Activated T-cell treated with anti-CD3 and anti-CD28 coated beads, Interleukin-2, amount 50 U/mL, for 4 hours (primary cell): ENCODE data around the gene SKAP1. TPM values are rescaled to one million over a fixed set of nuclear protein-coding genes. Genes with fewer than 3 reads are reported as not detected.
"Not testable (repeated sequence)": the region's sequence is repeated elsewhere in the genome, so short reads cannot be mapped to it uniquely, and the experiment has no call there.

Experiments used
- ATAC-seq, 2 donors: fragments of 200-7000 bp; cut with Tn5 transposase; one replicate each; pipeline ENCODE4 v1.10.0; 2021
- DNase-seq: peaks from one replicate; pipeline ENCODE4 v3.0.0-alpha.2; 2020
- H3K27me3 Mint-ChIP-seq: one replicate; pipeline ENCODE4 v1.8.0; 2021; ENCODE audit warnings: low read depth, mixed read lengths
- H3K36me3 Mint-ChIP-seq: one replicate; pipeline ENCODE4 v1.8.0; 2022; ENCODE audit warnings: mixed read lengths; ENCODE audit not compliant: insufficient read depth
- H3K4me1 Mint-ChIP-seq: one replicate; pipeline ENCODE4 v1.8.0; 2021; ENCODE audit warnings: low read depth, mixed read lengths
- H3K4me3 Mint-ChIP-seq: one replicate; pipeline ENCODE4 v1.8.0; 2021; ENCODE audit warnings: mild to moderate bottlenecking, moderate library complexity, mixed read lengths
- H3K9me3 Mint-ChIP-seq: one replicate; pipeline ENCODE4 v1.8.0; 2021; ENCODE audit warnings: mixed read lengths
- total RNA-seq, 3 donors: library from RNA; stranded (reverse); gene quantifications; one replicate each; pipeline ENCODE4 v1.2.1, GENCODE V29; 2021

SKAP1 gene
- total RNA-seq, 3 donors from 2014 or later, result 25.8 to 33.9 (median 28.7) TPM

- Mint-ChIP-seq H3K27me3 (no peaks in the 10 kb centered on the region), H3K36me3 (no peaks in the 10 kb centered on the region), H3K4me1 (peaks cover 19% of the 10 kb centered on the region), H3K9me3 (no peaks in the 10 kb centered on the region), H3K4me3 (no peak overlapping the region)
- no peak for ATAC-seq
- no peak for DNase-seq
Observed at GRCh38 chr17:48356866-48357265, 73.1 kb downstream of the SKAP1 start.

GRCh38 chr17:48352630-48353029 is 77.4 kb downstream of the SKAP1 start:
- peak; percentile 67 to 75 for ATAC-seq
- Mint-ChIP-seq H3K4me1 (peaks cover 8% of the 10 kb centered on the region), H3K4me3 (no peak overlapping the region), H3K36me3 (peaks cover 5% of the 10 kb centered on the region), H3K9me3 (no peaks in the 10 kb centered on the region), H3K27me3 (no peaks in the 10 kb centered on the region)
- no peak for DNase-seq

DNA sequence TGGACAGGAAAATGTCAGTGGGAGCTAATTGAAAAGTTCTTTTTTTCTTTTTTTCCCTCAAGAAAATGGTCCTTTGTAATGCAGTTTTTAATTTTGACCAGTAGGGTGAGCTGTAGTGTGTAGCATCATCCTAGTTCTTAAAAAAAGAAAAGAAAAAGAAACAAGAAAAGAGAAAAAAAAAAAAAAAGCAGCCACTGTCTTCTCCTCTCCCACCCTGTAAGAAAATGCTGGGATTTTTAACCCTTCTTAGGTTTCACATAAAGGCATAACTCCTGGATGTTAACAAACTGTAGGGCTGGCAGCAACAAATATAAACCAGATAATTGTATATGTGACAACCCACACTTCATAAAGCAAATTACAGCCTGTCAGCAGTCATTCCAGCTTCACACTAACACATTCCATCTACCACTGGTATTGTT is 78.1 kb downstream of the SKAP1 start:
- no peaks in the 10 kb centered on the region for H3K27me3 Mint-ChIP-seq
- no peak for DNase-seq
- peaks cover 5% of the 10 kb centered on the region for H3K36me3 Mint-ChIP-seq
- H3K9me3 Mint-ChIP-seq, result no peaks in the 10 kb centered on the region
- H3K4me1 Mint-ChIP-seq, result peaks cover 8% of the 10 kb centered on the region
- no peak overlapping the region for H3K4me3 Mint-ChIP-seq
- ATAC-seq, result no peak

DNA sequence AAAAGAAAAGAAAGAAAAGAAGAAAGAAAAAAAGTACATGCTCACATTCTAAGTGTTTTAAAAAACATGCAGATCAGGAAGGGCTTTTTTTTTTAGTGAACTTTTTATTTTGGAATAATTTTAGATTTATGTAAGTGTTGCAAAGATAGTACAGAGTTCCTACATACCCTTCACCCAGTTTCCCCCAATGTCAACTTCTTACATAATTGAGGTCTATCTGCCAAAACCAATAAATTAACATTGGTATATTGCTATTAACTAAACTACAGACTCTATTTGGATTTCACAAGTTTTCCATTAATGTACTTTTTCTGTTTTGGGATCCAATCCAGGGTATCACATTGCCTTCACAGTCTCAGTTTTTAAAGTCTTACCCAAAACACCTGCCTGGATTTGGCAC is 81.7 kb downstream of the SKAP1 start:
- H3K36me3 Mint-ChIP-seq, result peaks cover 15% of the 10 kb centered on the region
- no peak for DNase-seq
- no peak overlapping the region for H3K4me3 Mint-ChIP-seq
- H3K27me3 Mint-ChIP-seq, result no peaks in the 10 kb centered on the region
- H3K4me1 Mint-ChIP-seq, result peaks cover 8% of the 10 kb centered on the region
- no peaks in the 10 kb centered on the region for H3K9me3 Mint-ChIP-seq
- no peak for ATAC-seq

GRCh38 chr17:48347177-48347576 is 82.8 kb downstream of the SKAP1 start:
- Mint-ChIP-seq H3K36me3 (peaks cover 19% of the 10 kb centered on the region), H3K27me3 (no peaks in the 10 kb centered on the region), H3K4me1 (peaks cover 4% of the 10 kb centered on the region), H3K4me3 (no peak overlapping the region), H3K9me3 (no peaks in the 10 kb centered on the region)
- ATAC-seq (no peak), DNase-seq (no peak)

DNA sequence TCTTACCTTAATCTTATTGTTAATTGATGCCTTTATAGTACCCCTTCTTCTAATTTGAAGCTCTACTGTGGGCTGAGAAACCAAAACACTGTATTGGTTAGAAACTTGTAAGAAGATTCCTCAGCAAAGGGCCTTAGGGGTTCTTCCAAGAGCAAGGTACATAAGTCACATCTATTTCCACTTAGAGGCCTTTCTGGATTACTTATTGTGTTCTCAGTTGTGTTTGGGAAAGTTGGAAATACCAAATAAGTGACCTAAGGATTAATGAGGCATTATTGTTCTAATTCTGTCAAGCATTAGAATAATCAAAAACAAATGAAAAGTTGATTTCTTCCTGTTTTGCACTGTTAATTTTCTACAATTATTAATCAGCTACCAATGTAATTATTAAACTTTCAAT is 85.8 kb downstream of the SKAP1 start:
- Mint-ChIP-seq H3K36me3 (peaks cover 24% of the 10 kb centered on the region), H3K27me3 (no peaks in the 10 kb centered on the region), H3K4me1 (no peaks in the 10 kb centered on the region), H3K9me3 (no peaks in the 10 kb centered on the region), H3K4me3 (no peak overlapping the region)
- ATAC-seq, result no peak
- no peak for DNase-seq

DNA sequence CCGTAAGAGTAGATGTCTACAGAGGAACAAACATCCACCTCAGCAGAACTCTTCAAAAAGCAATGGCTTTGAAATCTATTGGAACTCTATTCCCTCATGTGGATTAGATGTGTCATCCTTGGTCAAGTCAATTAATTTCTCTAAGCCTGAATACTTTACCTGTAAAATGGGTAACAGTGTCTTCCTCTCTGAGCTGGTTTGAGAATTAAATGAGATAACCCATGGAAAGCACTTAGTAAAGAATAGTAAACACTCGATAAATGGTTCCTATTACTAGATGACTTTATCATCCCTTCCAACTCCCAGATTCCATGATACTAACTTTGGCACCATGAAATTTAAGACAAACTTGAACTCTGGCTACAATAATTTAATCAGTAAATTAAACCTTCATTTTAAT is 89.1 kb downstream of the SKAP1 start:
- peaks cover 3% of the 10 kb centered on the region for H3K4me1 Mint-ChIP-seq
- no peaks in the 10 kb centered on the region for H3K9me3 Mint-ChIP-seq
- no peak overlapping the region for H3K4me3 Mint-ChIP-seq
- ATAC-seq, result no peak
- no peak for DNase-seq
- H3K27me3 Mint-ChIP-seq, result no peaks in the 10 kb centered on the region
- peaks cover 19% of the 10 kb centered on the region for H3K36me3 Mint-ChIP-seq

DNA sequence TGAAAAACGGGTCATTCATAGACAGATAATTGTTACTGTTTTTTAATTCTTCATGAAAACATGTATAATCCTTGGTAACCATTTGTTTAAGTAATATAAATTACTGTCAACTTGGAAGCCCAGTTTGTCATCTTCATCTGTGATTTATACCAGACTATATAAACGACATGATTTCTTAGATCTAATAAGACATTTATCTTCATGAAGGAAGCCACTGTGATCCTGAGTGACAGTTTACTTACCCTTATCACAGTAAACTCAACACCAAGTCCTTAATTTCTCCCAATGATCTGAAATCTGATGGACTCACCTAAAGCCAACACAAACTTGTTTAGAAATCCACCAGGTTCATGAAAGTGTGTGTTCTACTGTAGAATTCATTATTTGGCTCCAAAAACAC is 91.3 kb downstream of the SKAP1 start:
- ATAC-seq (no peak), DNase-seq (no peak)
- no peak overlapping the region for H3K4me3 Mint-ChIP-seq
- H3K9me3 Mint-ChIP-seq, result no peaks in the 10 kb centered on the region
- H3K4me1 Mint-ChIP-seq, result peaks cover 4% of the 10 kb centered on the region
- no peaks in the 10 kb centered on the region for H3K27me3 Mint-ChIP-seq
- H3K36me3 Mint-ChIP-seq, result peaks cover 10% of the 10 kb centered on the region

DNA sequence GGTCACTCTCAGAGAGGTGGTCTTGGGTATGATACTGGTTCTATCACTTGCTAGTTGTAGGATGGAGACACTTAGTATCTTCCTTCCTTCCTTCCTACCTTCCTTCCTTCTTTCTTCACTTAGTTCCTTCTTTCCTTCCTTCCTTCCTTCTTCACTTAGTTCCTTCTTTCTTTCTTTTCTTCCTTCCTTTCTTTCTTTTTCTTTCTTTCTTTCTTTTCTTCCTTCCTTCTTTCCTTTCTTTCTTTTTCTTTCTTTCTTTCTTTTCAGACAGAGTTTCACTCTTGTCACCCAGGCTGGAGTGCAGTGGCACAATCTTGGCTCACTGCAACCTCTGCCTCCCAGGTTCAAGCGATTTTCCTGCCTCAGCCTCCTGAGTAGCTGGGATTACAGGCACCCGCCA is 92.1 kb downstream of the SKAP1 start:
- not testable (repeated sequence) for ATAC-seq, H3K36me3 Mint-ChIP-seq, H3K4me3 Mint-ChIP-seq, H3K9me3 Mint-ChIP-seq, H3K27me3 Mint-ChIP-seq, DNase-seq, H3K4me1 Mint-ChIP-seq

GRCh38 chr17:48336986-48337385 is 93.0 kb downstream of the SKAP1 start:
- no peak for ATAC-seq

GRCh38 chr17:48335858-48336500 is 94.0 kb downstream of the SKAP1 start:
- peaks cover 5% of the 10 kb centered on the region for H3K36me3 Mint-ChIP-seq
- ATAC-seq, result peak; percentile 23 to 43

More at GRCh38 chr17:48336986-48337385, 93.0 kb downstream of the SKAP1 start:
- Mint-ChIP-seq H3K4me1 (peaks cover 6% of the 10 kb centered on the region), H3K9me3 (no peaks in the 10 kb centered on the region), H3K36me3 (peaks cover 5% of the 10 kb centered on the region), H3K27me3 (no peaks in the 10 kb centered on the region), H3K4me3 (no peak overlapping the region)
- DNase-seq, result no peak

DNA sequence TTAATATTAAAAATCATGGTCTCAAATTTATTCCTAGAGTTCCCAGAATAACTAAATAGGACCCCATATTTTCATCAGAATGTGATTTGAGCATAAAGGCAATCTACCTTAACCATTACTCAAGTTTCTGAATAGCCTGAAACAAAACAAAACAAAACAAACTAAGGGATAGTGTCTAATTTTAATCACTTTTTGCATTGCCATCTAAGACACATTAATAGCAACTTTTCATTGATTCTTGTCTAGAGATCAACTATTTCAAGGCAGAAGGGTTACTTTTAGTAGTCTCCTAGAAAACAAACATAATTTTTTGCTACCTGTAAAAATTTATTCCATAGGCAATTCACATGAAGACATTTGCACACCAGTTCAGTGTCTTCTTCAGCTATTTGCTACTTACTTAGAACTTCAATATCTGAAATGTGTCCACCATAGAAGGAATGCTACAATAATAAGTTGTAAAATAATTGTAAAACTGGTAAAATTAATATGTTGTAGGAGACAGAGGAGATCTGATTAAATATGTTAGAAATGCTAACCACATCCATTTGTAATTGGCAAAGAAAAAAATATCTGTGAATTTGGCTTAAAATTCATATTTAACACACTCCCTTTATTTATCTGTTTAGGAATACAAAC is 94.7 kb downstream of the SKAP1 start:
- Mint-ChIP-seq H3K4me1 (peaks cover 6% of the 10 kb centered on the region), H3K27me3 (no peaks in the 10 kb centered on the region), H3K9me3 (no peaks in the 10 kb centered on the region), H3K4me3 (no peak overlapping the region), H3K36me3 (peaks cover 10% of the 10 kb centered on the region)
- ATAC-seq (no peak), DNase-seq (no peak)

More at GRCh38 chr17:48335858-48336500, 94.0 kb downstream of the SKAP1 start:
- peaks cover 6% of the 10 kb centered on the region for H3K4me1 Mint-ChIP-seq
- no peaks in the 10 kb centered on the region for H3K27me3 Mint-ChIP-seq
- no peak for DNase-seq
- no peak overlapping the region for H3K4me3 Mint-ChIP-seq
- no peaks in the 10 kb centered on the region for H3K9me3 Mint-ChIP-seq

DNA sequence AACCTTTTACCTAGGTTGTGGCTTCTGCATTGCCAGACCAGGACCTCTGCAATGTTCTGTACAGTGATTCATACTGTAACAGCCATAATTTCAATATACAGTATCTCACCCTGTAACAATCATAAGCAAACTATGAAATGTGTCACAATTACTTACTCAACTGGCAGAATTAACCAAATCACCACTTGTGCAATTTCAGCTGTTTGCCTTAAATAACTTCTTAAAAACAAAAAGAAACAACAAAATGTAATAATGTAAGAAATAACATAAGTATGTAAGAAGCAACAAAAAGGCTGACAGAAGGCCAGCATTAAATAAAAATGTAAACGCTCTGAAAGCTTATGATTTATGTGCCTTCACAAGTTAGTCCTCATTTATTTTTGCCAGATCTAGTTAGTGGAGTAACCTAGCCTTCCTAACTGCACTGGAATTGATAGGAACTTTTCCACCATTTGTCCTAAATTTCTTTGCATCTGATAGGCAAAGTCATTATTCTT is 96.9 kb downstream of the SKAP1 start:
- DNase-seq (no peak), ATAC-seq (peak; percentile 58 to 92)
- H3K27me3 Mint-ChIP-seq, result no peaks in the 10 kb centered on the region

DNA sequence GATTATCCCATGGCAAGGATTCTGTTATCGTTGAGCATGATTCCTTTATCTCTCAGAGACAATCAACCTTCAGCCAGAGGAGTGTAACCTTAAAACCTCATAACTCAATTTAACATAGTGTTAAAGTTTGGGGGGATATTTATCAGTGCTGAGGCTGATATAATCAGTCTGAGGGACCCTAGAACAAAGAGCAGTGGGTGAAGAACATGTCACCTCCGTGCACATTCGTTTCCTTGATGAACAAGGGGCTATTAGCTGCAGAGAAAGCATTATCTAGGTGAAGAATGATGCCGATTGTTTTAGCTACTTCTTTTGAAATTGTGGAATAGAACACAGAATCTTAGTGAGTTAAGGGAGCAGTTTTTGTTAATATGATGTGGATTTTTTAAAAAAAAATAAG is 99.1 kb downstream of the SKAP1 start:
- no peaks in the 10 kb centered on the region for H3K27me3 Mint-ChIP-seq
- no peak overlapping the region for H3K4me3 Mint-ChIP-seq
- H3K4me1 Mint-ChIP-seq, result peaks cover 8% of the 10 kb centered on the region
- no peaks in the 10 kb centered on the region for H3K9me3 Mint-ChIP-seq
- peaks cover 13% of the 10 kb centered on the region for H3K36me3 Mint-ChIP-seq
- ATAC-seq, result no peak
- DNase-seq, result no peak

More for the DNA sequence above, 96.9 kb downstream of the SKAP1 start:
- H3K36me3 Mint-ChIP-seq, result peaks cover 13% of the 10 kb centered on the region
- H3K4me3 Mint-ChIP-seq, result no peak overlapping the region
- no peaks in the 10 kb centered on the region for H3K9me3 Mint-ChIP-seq
- peaks cover 11% of the 10 kb centered on the region for H3K4me1 Mint-ChIP-seq

DNA sequence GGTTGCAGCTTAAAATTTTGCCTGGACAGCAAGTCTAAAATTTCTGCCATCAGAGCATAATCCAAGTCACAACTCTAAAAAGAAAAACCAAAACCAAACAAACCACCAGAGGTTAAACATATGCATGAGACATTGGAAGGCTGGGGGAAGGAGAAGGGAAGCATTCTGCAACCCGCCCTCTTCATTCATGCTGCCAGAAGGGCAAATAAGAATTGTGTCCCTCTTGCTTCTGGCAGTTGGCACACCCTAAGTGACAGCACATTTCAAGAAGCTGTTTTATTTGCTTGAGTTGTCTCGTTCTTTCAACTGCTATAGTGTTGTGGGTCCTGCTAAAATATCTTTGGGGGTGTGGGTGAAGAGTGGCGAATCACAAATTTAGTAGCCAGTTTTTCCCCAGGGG is 99.6 kb downstream of the SKAP1 start:
- Mint-ChIP-seq H3K27me3 (no peaks in the 10 kb centered on the region), H3K9me3 (no peaks in the 10 kb centered on the region), H3K4me1 (peaks cover 7% of the 10 kb centered on the region), H3K4me3 (no peak overlapping the region), H3K36me3 (peaks cover 13% of the 10 kb centered on the region)
- DNase-seq (no peak), ATAC-seq (no peak)
